K562 (cell line): ENCODE measurements around the gene GRIK1.

Experiments used
- CTCF ChIP-seq, 3 experiments: IDR thresholded peaks in 2 of 3; conservative IDR thresholded peaks in 1 of 3; 2 replicates each; pipeline ENCODE4 v1.5.1; 2011 to 2012; ENCODE audit warnings: low read length in 3 of 3, mild to moderate bottlenecking in 3 of 3, control low read depth in 2 of 3, improper control_type of control experiment in 1 of 3, inconsistent platforms in 1 of 3, low read depth in 1 of 3, mixed read lengths in 1 of 3, moderate library complexity in 1 of 3; ENCODE audit not compliant: insufficient read depth in 2 of 3
- SMC3 ChIP-seq: conservative IDR thresholded peaks from 2 replicates; pipeline ENCODE4 v1.6.1; 2011; ENCODE audit warnings: low read depth, low read length, improper control_type of control experiment; ENCODE audit not compliant: insufficient read depth
- ZNF518B ChIP-seq: fragments of 250-450 bp; sonication (Bioruptor Pico); IDR thresholded peaks from 2 replicates; pipeline ENCODE4 v1.5.0; 2021; ENCODE audit warnings: mild to moderate bottlenecking, moderate library complexity

- no peak for TF ChIP-seq ZNF518B (CRISPR knock-in tag)
- no peak for TF ChIP-seq CTCF (IDR thresholded peaks at IDR 0.05 in 2 of 3, conservative IDR thresholded peaks at IDR 0.05 in 1 of 3; ENCODE audit: insufficient read depth in 2 of 3, low read depth in 1 of 3, low read length in 3 of 3)
- no peak for TF ChIP-seq SMC3
These were observed 282.4 kb downstream of the GRIK1 start for GRCh38 chr21:29657240-29657989.
